Thoracic aorta (tissue), 2 donors: ENCODE data around the gene TEX9. TPM values are rescaled to one million over a fixed set of nuclear protein-coding genes. Genes with fewer than 3 reads are reported as not detected.

ENCODE experiments used
- ATAC-seq: fragments of 150-250 bp; one replicate; pipeline ENCODE4 v1.8.0; 2017; ENCODE audit warnings: low read depth; ENCODE audit not compliant: insufficient number of reproducible peaks, low FRiP score
- DNase-seq: peaks from one replicate; pipeline ENCODE4 v3.0.0-alpha.2; 2020; ENCODE audit warnings: low spot score
- H3K27ac ChIP-seq, 2 donors: fragments of 200-600 bp; sonication (generic); 1 replicate in 1 of 2; 2 replicates in 1 of 2; pipeline ENCODE4 v1.5.1; 2016; ENCODE audit warnings: mild to moderate bottlenecking in 2 of 2, moderate library complexity in 2 of 2
- H3K27me3 ChIP-seq: fragments of 200-600 bp; sonication (generic); replicated peaks from 2 replicates; pipeline ENCODE4 v1.6.0; 2016; ENCODE audit warnings: mild to moderate bottlenecking; ENCODE audit not compliant: insufficient read depth
- H3K36me3 ChIP-seq: fragments of 200-600 bp; sonication (generic); one replicate; pipeline ENCODE4 v1.5.1; 2016
- H3K4me1 ChIP-seq, 2 donors: fragments of 200-600 bp; sonication (generic); 1 replicate in 1 of 2; 2 replicates in 1 of 2; pipeline versions ENCODE4 v1.5.1 to v1.6.0; 2016; ENCODE audit warnings: low read depth in 2 of 2, mild to moderate bottlenecking in 1 of 2; ENCODE audit not compliant: control insufficient read depth in 1 of 2
- H3K4me3 ChIP-seq: fragments of 200-600 bp; sonication (generic); 2 replicates; pipeline ENCODE4 v1.5.1; 2016; ENCODE audit warnings: mild to moderate bottlenecking
- H3K9me3 ChIP-seq: fragments of 200-600 bp; sonication (generic); 2 replicates; pipeline ENCODE4 v1.5.1; 2016
- total RNA-seq, 2 donors: library from RNA; depleted of rRNA; stranded (reverse); fragments of >200 nt; gene quantifications; one replicate each; pipeline versions ENCODE4 v1.1.0 to v1.2.3, GENCODE V29; 2016
- TF ChIP-seq, protein P1 (sequence below): fragments of 200-600 bp; sonication (generic); IDR thresholded peaks from one replicate; pipeline ENCODE4 v1.5.1; 2019; ENCODE audit warnings: antibody characterized with exemption

The TEX9 gene
- total RNA-seq, 2 donors from 2014 or later = 3.7 to 13.5 TPM

- Histone ChIP-seq H3K4me3 (no peak overlapping the region), H3K4me1 (peaks cover 0 to 2% of the 10 kb centered on the region in 2 donors), H3K36me3 (no peaks in the 10 kb centered on the region), H3K27ac (no peak overlapping the region), H3K9me3 (no peaks in the 10 kb centered on the region), H3K27me3 (no peaks in the 10 kb centered on the region)
- TF ChIP-seq, protein P1, sequence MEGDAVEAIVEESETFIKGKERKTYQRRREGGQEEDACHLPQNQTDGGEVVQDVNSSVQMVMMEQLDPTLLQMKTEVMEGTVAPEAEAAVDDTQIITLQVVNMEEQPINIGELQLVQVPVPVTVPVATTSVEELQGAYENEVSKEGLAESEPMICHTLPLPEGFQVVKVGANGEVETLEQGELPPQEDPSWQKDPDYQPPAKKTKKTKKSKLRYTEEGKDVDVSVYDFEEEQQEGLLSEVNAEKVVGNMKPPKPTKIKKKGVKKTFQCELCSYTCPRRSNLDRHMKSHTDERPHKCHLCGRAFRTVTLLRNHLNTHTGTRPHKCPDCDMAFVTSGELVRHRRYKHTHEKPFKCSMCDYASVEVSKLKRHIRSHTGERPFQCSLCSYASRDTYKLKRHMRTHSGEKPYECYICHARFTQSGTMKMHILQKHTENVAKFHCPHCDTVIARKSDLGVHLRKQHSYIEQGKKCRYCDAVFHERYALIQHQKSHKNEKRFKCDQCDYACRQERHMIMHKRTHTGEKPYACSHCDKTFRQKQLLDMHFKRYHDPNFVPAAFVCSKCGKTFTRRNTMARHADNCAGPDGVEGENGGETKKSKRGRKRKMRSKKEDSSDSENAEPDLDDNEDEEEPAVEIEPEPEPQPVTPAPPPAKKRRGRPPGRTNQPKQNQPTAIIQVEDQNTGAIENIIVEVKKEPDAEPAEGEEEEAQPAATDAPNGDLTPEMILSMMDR = no peak
- DNase-seq = no peak
- no peak for ATAC-seq
Measured at GRCh38 chr15:56469483-56469882, 104.3 kb downstream of the TEX9 start.

- no peaks in the 10 kb centered on the region for H3K27me3 ChIP-seq
- H3K36me3 ChIP-seq = no peaks in the 10 kb centered on the region
- H3K9me3 ChIP-seq = no peaks in the 10 kb centered on the region
- TF ChIP-seq, protein P1 = no peak
- H3K4me1 ChIP-seq = no peaks in the 10 kb centered on the region
- DNase-seq (no peak), ATAC-seq (no peak)
- no peak overlapping the region for H3K4me3 ChIP-seq
- no peak overlapping the region for H3K27ac ChIP-seq
Measured at GRCh38 chr15:56471440-56472069, 106.3 kb downstream of the TEX9 start.

DNA sequence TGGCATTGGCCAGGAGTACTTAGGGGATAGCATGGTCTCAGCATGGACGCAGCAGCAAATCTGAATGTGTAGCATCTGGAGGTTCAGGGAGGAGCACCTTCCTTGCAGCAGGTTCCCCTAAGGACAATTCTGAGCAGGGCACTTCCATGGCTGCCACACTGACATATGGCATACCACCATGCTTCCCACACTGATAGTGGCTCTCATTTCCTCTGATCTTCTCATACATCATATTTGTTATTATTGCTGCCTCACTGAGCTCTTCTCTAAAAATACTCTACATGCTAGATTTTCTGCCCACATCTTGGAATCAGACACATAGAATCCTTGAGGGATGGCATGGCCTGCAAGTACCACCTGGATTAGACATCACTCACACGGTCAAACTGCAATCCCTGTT, 107.1 kb downstream of the TEX9 start:
- Histone ChIP-seq H3K27me3 (no peaks in the 10 kb centered on the region), H3K27ac (no peak overlapping the region), H3K4me1 (no peaks in the 10 kb centered on the region), H3K9me3 (no peaks in the 10 kb centered on the region), H3K4me3 (no peak overlapping the region), H3K36me3 (no peaks in the 10 kb centered on the region)
- TF ChIP-seq, protein P1 = no peak
- ATAC-seq (no peak), DNase-seq (no peak)

GRCh38 chr15:56473017-56473416, 107.8 kb downstream of the TEX9 start:
- TF ChIP-seq, protein P1 = no peak
- Histone ChIP-seq H3K36me3 (no peaks in the 10 kb centered on the region), H3K4me1 (no peaks in the 10 kb centered on the region), H3K4me3 (no peak overlapping the region), H3K27me3 (no peaks in the 10 kb centered on the region), H3K27ac (no peak overlapping the region), H3K9me3 (no peaks in the 10 kb centered on the region)
- ATAC-seq (no peak), DNase-seq (no peak)

- no peaks in the 10 kb centered on the region for H3K9me3 ChIP-seq
- ATAC-seq = no peak
- TF ChIP-seq, protein P1 = no peak
- no peak overlapping the region for H3K4me3 ChIP-seq
- H3K27me3 ChIP-seq = no peaks in the 10 kb centered on the region
- no peaks in the 10 kb centered on the region for H3K4me1 ChIP-seq
- DNase-seq = no peak
- H3K36me3 ChIP-seq = no peaks in the 10 kb centered on the region
- no peak overlapping the region for H3K27ac ChIP-seq
Measured at GRCh38 chr15:56475351-56475750, 110.1 kb downstream of the TEX9 start.

Other genes starting within 250 kb of the TEX9 start
- gene RFX7, start 121.5 kb upstream of the TEX9 start, total RNA-seq = 1 to 10 TPM; 7.0 to 8.0 TPM
- 1 to 10 TPM in 1 of 2 donors, under 1 TPM in 1; 0.28 to 2.3 TPM for gene MNS1, start 99.7 kb downstream of the TEX9 start, total RNA-seq